NCI-H345 treated with DMSO at 0.1 percent for 48 hours (cell line): Measurements from ENCODE around the gene ABHD16A.

Experiments used
- DNase-seq: peaks from one replicate; lab custom pipeline; 2025; ENCODE audit not compliant: unreplicated experiment; lab: John Stamatoyannopoulos, UW

The ABHD16A gene

DNA sequence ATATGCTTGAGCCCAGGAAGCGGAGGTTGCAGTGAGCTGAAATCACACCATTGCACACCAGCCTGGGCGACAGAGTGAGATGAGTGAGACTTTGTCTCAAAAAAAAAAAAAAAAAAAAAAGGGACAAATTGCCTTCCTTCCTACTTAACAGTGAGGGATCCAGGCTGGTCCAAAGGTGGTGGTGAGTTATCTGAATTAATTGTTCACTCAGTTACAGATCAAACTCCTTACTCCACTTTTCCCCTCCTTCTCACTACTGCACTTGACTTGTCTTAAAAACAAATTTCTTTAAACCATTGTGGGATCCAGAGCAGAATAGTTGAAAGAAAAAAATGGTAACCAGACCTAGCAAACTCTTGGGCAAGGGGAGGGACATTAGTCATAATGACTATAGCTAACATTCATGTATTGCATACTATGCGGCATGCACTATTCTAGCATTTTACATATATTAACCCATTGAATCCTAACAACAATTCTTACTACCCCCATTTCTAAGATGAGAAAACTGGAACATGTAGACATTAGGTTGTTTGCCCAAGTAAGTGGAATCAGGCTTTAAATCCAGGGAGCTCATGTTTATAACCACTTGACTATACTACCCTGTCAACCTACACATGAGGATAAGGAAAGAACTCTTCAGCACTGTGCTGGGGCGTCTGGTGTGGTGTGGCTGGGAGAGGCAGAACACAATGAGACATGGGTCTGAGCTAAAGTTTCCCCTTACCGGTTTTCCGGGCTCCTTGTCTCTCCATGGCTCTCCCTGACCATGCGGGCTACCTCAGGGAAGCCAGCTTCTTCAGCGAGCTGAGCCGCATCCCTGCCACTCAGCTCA is 39.8 kb downstream of the ABHD16A start:
- DNase-seq, result no peak

DNA sequence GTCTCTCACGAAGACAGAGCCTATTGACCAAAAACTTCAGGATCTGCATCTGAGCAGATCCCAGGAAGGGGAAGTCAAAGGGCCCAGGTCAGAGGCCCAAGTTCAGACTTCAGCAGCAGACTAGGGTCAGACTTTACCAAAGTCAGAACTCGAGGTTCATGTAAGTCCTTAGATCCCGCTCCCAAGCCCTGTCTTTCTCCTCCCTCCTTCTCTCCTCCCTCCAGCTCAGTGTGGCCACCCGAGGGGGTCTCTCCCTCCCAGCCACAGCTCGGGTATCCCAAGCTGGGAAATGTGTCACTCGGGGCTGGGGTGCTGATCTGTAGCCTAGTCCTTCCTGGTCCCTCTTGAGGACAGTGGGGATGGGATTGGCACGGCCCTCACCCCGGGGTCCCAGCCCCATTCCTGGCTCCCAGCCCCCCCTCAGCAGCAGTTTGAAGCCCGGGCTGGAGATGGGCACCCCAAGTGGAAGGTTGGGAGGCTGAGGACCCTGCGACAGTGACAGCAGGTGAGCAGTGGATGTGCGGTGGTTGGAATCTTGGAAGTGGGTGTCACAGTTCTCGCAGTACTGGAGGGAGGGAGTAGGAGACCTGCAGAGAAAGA is 40.9 kb downstream of the ABHD16A start:
- DNase-seq, result no peak

DNA sequence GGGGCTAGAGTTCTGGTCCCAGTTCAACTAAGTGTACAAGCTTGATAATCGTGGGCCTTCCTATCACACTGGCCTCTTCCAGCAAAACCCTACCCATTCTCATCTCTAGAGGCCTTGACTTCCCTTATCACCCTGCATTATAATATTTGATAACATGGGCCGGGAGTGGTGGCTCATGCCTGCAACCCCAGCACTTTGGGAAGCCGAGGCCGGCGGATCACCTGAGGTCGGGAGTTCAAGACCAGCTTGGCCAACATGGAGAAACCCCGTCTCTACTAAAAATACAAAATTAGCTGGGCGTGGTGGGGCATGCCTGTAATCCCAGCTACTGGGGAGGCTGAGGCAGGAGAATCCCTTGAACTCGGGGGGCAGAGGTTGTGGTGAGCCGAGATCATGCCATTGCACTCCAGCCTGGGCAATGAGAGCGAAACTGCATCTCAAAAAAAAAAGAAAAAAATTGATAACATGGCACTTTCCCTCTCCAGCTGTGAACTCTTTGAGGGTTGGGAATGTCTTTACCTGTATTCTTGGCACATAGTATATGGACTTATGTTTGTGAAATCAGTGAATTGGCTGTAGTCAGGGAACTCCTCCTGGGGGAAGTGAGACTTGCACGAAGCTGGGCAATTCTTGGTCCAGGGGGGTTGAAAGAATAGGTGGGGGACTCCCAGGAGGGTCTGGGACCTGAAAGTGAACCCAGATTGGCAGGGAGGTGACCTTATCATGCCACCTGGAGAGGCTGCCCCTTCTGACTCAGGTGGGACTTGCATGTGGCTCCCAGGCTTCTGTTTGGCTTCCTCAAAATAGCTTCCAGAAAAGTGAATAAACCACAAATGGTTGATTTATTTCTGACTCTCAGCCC is 41.6 kb downstream of the ABHD16A start:
- DNase-seq, result no peak

DNA sequence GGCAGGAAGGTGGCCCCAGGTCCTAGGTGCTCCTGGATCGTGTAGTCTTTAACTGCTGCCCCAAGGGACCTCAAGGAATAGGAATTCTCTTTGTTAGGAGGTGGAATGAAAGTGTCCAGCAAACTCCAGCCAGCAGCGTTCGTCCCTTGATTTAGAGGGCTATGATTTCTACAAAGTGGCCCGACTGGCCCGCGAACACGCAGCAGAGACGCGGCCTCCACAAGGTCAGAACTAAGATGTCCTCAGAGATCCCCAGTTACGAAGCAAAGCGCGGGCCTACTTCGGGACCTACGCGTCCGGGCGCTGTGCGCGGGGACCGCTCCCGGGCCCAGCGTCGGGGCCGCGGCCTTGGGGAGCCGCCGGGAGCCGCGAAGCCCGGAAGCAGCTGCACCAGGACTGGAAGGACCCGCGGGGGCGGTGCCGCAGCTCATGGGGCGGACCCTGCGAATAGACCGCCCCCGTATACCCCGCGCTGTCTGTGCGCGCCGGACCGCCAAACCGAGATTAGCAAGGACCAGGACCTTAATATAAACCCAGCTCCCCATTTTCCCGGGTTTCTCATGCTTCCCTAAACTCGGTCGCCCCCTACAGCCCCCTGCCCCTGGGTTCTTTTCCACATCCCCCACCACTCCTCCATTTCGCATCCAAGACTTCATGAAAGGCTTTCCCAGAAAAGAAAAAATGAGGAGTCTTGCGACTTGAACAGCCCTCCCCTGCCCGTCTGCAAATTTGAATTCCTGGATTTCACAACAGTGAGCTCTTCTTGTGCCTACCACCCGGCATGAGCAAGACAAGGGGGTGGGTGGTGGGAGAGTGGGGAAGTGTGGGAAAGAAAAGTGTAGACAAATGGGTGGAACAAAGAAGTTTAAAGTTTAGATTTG is 42.5 kb downstream of the ABHD16A start, which contains the start of gene C6orf47:
Gene C6orf47, minus strand, starts transcription at position 398 of the 881 bp plus-strand sequence. CDS start 831 bp downstream, outside the sequence.
- peak; percentile 65 for DNase-seq

DNA sequence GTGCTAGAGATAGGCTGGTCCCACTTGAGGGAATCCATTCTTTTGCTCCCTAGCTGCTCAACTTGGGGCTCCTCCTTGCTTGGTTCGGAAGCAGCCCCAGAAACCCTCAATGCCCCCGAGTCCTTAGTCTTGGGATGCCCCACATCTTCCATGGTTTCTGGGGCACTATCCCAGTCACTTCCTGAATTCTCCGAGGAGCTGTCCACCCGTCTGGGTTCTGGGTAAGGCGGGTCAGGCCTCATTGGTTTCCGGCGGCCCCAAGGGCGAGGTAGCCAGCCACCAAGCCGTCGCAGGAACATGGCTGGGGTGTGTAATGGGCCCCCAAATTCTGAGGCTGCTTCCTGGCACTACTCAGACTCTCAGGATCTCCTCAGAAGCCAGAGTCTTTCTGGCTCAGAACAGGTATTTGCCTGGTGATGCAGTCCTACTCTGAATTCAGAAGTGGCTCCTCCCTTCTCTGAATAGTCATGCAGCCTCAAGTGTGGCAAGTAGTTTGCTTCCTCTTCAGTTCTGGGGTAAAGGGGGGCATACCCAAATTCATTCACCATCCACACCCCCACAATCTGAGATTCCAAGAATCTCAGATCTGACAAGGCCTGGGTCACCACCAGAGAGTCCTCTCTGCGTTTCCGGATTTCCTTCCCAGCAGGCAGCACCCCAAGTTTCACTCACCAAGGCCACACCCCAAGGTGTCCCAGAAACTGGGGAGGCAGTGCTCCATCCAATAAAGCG is 43.3 kb downstream of the ABHD16A start:
- DNase-seq, result no peak

DNA sequence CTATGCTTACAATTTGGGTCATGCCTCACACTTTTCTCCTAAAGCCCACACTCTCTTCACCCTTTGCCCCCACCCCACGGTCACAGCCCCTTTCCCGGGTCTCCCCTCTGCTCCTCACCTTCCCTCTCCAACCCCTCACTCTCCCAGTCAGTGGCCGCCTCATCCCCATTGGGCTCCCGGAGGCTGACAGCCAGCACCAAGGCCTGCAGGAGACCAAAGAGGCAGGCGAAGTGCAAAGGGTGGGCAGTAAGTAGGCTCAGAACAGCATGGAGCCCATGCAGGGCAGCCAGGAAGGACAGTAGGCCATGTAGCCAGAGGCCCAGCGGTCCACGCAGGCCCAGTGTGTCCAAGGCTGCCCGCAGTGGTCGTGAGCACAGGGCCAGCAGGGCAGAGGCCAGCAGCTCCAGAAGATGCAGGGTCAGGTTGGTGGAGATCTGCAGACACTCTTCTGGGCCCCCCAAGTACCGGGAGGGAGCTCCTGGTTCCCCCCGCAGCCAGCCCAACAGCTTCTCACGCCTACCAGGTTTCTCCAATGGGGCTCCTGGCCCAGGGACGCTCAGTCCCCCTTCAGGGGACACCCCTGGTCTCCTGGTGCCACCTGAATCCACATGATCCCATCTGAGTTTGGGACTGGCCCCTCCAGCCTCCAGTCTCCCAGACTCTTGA is 44.0 kb downstream of the ABHD16A start:
- DNase-seq, result no peak

DNA sequence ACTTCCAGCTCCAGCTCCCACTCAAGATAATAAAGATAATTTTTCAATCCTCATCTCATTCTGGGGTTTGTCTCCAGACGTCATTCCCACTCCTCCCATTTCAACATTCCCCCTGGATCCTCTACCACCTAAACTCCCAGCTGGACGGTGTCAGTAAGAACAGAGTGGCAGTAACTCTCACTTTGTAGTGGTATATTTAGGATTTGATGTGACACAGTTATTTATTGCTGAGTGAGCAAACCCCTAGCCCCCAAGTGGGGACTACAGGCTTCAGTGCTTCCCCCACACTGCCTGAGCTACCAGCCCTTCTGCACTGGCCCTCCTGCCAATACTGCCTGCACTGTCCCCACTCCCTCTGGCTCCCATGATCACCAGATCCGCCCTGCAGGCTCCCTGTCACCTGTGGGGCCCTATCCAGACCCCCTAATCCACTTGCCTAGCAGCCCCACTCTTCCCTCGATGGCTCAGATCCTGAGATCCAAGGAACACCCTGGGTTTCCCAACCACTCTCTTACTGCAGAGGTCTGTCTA is 44.9 kb downstream of the ABHD16A start:
- no peak for DNase-seq

DNA sequence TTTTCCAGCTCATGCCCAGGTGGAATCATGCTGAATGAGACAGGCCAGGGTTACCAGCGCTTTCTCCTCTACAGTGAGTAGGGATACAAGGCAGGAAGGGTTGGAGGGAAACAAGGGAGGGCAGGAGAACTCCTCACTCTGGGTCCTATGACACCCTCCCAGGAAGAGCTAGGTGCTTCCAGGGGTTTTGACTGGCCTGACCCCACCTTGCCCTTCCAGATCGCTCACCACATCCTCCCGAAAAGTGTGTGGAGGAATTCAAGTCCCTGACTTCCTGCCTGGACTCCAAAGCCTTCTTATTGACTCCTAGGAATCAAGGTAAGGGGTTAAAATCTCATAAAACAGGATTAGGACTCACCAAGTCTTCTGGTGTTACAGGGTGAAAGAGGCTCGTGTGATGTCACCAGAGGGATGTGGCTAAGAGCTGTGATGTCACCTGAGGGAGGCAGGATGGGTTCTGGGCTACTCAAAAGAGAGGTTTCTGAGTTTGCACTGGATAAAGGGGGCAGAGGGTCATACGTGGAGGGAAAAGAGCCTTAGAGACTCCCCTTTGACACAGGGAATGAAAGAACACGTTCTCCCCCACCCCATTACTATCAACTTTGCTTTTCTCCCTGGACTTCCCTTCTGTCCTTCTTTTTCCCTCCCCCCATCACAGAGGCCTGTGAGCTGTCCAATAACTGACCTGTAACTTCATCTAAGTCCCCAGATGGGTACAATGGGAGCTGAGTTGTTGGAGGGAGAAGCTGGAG is 45.5 kb downstream of the ABHD16A start:
- no peak for DNase-seq

DNA sequence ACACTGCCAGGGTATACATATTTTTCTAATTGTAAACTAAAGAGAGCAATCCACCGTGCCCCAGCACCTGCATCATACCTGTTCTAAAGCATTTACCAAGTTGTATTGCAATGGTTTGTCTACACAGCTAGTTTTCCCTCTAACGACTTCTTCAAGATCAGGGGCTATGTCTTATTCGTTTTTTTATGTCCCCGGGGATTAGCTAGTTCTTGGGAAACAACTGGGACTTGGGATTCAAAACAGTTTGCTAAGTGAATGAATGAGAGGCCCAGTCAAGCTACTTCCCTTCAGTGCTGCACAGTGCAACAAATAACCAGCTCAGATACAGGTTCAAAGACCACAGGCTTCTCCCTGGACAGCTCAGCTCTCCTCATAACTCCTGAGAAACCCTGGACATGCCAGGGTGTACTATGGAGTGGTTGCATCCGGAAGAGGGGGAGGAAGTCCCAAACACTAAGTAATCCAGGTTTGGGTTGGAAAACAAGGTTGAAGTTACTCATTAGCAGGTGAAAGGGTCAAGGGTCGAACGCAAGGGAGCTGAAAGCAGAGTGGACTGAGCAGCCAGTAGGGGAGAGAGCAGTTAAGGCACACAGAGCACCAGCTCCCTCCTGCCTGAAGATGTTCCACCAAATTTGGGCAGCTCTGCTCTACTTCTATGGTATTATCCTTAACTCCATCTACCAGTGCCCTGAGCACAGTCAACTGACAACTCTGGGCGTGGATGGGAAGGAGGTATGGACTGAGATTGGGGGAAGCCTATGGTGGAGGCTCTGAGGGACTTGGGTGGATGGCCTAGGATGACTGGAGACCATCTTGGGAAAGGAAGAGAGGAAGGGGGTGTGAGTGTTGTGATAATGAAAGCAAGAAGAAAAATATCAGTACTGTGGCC is 47.5 kb downstream of the ABHD16A start, which contains the start of gene APOM:
Gene APOM, plus strand, starts transcription at position 546 of the 889 bp plus-strand sequence. Its CDS starts 73 bp downstream, at position 619.
- DNase-seq, result no peak

DNA sequence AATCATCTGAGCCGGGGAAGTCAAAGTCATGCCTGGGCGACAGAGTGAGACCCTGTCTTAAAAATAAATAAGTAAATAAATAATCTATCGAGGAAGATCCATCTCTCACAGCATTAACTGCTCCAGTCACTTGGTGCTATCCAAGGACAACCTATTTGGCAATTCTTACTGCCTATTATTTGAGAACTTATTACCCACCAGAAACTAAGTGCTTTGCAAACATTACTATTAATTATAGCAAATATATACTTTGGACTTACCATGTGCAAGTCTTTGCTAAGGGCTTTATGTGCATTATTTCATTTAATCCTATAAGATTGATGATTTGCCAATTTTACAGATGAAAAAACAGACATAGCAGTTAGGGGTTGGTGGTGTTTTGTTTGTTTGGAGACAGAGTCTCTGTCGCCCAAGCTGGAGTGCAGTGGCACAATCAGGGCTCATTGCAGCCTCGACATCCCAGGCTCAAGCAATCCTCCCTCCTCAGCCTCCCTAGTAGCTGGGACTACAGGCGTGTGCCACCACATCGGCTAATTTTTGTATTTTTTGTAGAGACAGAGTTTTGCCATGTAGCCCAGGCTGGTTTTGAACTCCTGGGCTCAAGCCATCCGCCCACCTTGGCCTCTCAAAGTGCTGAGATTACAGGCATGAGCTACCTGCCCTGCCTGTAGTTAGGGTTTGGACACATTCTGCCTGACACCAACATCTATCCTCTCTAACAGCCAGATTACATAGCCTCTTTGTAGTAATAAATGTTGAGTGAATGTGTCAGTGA is 48.4 kb downstream of the ABHD16A start:
- no peak for DNase-seq

DNA sequence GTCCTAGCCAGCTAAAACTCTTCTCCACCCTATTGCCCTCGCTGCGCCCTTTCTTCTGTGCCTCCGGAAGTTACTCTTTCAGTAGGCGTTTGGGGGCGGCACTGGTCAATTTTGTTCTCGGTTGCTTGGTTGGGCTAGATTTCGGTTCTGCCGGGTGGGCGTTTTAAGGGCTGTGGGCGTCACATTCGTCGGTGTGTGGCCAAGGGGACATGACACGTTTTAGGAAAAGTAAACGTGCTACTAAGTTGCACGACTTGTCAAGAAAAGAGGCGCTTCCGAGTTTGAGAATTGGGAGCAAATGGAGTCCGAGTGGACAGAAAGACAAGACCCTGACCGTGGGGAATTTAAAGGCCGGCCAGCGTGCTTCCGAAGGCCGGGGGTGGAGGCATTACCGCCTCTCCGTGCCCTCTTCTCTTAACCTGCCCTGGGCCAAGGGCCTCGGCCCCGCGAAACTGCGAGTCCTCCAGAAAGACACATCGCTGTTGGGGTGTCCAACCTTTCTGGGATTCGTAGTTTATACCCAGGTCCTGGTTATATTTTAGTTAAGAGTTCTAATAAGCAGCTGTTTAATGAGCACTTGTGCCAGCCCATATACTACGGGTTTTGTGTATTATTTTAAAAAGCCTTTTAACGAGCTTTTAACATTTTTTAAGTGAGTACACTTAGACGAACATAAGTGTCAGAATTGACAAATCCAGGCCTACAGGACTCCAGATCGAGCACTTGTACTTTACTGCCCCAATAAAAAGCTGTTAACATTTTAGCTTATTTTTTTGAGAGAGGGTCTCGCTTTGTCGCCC is 50.0 kb downstream of the ABHD16A start:
- DNase-seq, result no peak

DNA sequence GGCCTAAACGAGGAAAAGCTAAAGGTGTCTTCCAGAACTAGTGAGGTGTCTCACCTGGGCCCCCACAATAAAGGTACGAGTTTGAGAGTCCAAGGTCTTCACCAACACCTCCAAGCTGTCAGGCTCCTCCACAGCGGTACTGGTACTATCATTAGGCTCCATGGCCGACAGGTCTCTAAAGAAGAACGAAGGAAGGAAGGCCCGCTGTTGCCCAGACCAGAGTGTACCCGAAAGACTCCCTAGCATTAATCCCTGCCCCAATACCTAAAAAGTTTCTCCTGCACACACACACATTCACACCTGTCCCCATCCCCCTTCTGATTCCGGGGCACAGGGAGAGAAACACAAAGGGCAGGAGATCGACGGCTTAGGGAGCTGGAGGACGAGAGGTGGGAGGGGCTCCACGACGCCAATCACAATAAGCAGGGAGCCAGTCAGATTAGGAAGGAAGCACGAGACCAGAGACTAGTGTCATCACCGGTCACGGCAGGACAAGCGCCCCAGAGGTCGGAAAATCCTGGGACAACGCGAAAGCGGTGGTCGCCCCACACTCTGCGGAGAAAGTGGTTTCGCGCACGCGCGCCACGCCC is 51.4 kb downstream of the ABHD16A start:
- DNase-seq, result peak; percentile 26

DNA sequence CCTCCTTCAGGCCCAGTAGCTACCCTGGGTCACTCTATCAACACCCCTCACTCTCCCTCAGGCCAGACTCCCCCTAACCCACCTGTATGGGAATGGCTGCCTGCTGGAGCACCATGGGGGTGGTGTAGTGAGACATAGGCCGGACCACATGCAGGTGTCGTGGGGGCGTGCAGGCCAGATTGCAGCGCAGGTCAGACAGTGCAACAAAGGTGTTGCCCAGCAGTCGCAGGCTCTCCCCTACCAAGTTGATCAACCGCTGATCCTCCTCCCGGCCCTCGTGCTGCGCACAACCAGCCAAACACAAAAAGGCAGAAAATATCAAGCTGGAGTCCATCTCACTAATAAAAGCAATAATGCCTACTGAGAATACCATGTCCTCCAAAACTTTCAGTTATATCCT is 57.8 kb downstream of the ABHD16A start:
- no peak for DNase-seq

DNA sequence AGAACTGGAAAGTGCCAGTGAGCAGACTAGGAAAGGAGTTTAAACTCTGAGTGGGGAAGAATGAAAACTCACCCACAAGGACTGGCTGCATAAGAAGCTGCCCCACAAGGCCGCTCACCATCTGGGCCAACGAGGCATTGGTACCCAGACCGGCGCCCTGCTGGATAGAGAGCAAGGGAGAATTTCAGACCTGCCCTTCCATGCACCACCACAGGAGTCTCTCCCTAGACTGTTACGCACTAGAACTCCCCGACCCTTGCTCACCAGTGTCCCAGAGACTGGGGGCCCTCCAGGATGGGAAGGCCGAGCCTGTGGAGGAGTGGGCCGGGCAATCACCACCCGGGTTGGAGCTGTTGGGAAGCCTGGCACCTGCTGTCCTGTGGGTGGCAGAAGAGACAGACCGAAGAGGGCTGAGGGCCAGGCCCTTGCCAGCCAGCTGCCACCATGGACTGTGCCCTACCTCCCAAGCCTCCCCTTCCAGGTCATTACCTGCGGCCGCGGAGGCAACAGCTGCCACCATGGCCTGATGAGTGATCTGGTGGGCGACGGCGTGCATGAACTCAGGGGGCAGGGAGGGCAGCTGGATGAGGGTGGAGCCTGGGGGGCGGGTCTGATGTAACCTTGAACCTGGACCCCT is 59.2 kb downstream of the ABHD16A start:
- DNase-seq, result no peak
